SH-SY5Y (cell line): ENCODE results near the gene TNIK.

Source experiments
- GATA2 ChIP-seq: IDR thresholded peaks from 2 replicates; pipeline ENCODE4 v1.6.1; 2011; ENCODE audit warnings: mild to moderate bottlenecking, low read depth, low read length
- GATA3 ChIP-seq: IDR thresholded peaks from 2 replicates; pipeline ENCODE4 v1.6.1; 2011; ENCODE audit warnings: low read depth, mild to moderate bottlenecking, low read length, moderate library complexity

DNA sequence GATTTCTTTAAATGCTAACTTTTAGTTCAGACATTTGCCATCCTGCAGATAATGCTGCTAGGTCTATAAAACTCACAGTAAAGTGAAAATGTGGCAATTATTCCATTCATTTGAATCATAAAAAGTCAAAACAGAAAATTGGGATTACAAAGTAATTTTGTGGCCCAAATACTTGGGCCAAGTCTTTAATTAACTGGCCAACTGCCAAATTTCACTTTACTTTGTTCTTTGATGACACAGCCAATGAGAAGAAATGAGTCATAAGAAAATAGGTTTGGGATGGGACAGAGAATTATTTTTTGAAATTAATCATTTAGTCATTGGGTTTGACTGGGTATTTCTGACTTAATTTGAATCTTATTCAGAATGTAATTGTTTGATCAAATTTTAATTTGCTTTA is 343.8 kb downstream of the TNIK start:
- TF ChIP-seq GATA3 (no peak), GATA2 (no peak)
